ENCODE measurements around the gene CNTN5. TPM values are rescaled to one million over a fixed set of nuclear protein-coding genes. Genes with fewer than 3 reads are reported as not detected.

CNTN5 gene
- total RNA-seq, 2 experiments from 2014 or later = not detected

DNA sequence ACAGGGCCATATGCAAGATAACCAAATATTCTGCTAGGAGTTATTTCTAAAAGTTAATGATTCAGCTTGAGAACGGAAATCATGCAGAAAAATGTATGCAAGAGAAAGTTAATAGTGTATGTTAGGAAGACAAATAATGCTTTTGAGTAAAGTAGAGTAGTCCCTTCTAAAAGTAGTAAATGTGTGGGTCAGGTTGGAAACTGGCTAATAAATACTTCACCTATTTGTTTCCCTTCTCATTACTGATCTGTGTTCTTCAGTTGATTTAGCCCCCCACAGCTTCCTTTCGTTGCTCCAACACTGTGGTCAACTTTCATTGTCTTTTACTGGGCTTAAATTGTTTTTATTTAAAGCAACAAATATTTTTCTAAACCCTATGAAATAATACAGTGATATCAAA lies 444.2 kb downstream of the CNTN5 start:
- no peak overlapping the region for H3K27ac Mint-ChIP-seq
- H3K4me3 Mint-ChIP-seq = no peak overlapping the region
- DNase-seq (no peak), ATAC-seq (ENCODE audit: low read depth) (no peak)
- no peaks in the 10 kb centered on the region for H3K4me1 Mint-ChIP-seq
- no peaks in the 10 kb centered on the region for H3K9me3 Mint-ChIP-seq
- H3K36me3 Mint-ChIP-seq = no peaks in the 10 kb centered on the region
- POLR2A ChIA-PET = no interaction called here
- H3K27me3 Mint-ChIP-seq = no peaks in the 10 kb centered on the region

DNA sequence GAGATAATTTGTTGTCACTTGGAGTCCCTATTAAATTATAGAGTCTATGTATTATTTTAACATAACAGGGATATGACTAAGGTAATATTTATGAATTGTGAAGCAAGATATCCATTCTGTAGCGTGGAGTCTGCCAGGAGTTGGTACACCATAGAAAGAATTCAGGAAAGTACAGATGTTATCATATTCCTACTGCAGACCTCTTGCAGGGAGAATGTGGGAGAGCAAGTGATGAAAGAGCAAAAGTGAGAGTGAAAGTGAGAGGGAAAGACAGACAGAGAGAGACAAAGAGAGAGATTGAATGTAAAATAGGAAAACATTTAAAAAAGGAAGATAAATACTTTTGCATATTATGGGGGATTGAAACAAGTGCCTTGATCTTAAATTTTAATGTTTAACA lies 468.8 kb downstream of the CNTN5 start:
- Mint-ChIP-seq H3K27me3 (no peaks in the 10 kb centered on the region), H3K9me3 (peaks cover 2% of the 10 kb centered on the region), H3K27ac (no peak overlapping the region), H3K36me3 (no peaks in the 10 kb centered on the region), H3K4me1 (no peaks in the 10 kb centered on the region), H3K4me3 (no peak overlapping the region)
- no peak for ATAC-seq (ENCODE audit: low read depth)
- no peak for DNase-seq
- POLR2A ChIA-PET = no interaction called here

DNA sequence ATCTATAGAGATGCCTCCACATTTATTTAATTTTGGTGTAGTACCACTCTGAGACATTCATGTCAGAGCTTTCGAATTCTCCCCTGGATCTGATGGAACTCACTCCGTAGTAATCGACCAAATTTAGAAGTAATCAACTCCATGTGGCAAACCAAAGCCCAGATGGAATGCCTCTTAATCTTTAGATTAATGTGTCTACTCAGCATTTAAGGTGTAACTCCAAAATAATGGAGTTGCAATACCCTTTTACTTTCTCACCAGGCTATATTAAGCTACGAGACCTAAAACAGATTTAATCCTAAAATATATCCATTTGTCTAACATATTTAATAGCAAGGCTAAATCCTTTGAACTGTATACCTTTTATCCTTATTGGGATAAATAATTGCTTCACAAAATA lies 473.3 kb downstream of the CNTN5 start:
- H3K27me3 Mint-ChIP-seq = no peaks in the 10 kb centered on the region
- H3K4me1 Mint-ChIP-seq = no peaks in the 10 kb centered on the region
- no peaks in the 10 kb centered on the region for H3K36me3 Mint-ChIP-seq
- DNase-seq (no peak), ATAC-seq (ENCODE audit: low read depth) (no peak)
- no peak overlapping the region for H3K27ac Mint-ChIP-seq
- H3K4me3 Mint-ChIP-seq = no peak overlapping the region
- H3K9me3 Mint-ChIP-seq = peaks cover 4% of the 10 kb centered on the region
- POLR2A ChIA-PET = no interaction called here

DNA sequence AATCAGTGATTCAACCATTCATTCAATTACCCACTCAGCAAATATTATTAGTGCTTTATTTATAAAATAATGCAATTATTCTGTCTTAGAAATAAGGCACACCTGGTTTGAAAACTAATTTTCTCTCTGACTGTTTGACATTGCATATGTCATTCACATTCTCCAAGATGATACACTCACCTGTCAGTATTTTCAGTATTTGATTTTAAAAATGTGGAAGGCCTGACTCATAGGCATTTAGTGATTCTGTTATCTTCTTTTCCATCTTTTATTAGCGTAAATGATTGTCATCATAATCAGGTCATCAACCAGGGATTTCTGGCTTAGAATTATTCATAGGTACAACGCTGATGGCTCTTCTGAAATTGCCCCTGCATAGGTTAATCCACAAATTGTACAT lies 480.9 kb downstream of the CNTN5 start:
- POLR2A ChIA-PET = no interaction called here
- no peak overlapping the region for H3K4me3 Mint-ChIP-seq

DNA sequence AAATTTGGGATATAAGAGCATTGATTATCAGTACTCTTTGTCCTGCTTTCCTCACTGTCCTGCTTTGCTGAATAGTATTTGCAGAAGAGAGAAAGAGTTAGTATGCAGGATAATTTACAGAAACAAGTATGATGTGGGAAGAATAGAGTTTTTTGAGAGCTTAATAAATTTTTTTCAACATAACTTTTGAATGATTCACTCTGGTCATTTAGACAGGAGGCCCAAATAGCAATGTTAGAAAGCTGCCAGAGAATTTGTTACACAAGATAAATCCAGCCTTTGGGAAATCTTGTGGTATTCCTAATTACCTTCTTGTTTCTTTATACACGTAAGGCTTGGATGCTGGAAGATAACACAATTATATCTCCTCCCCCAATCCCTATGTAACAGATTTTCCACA lies 484.6 kb downstream of the CNTN5 start:
- H3K27ac Mint-ChIP-seq = no peak overlapping the region
- no peaks in the 10 kb centered on the region for H3K9me3 Mint-ChIP-seq
- no peak overlapping the region for H3K4me3 Mint-ChIP-seq
- no peaks in the 10 kb centered on the region for H3K36me3 Mint-ChIP-seq
- H3K27me3 Mint-ChIP-seq = no peaks in the 10 kb centered on the region
- POLR2A ChIA-PET = no interaction called here
- H3K4me1 Mint-ChIP-seq = no peaks in the 10 kb centered on the region
- DNase-seq (no peak), ATAC-seq (ENCODE audit: low read depth) (no peak)

More for the DNA sequence above, 480.9 kb downstream of the CNTN5 start:
- Mint-ChIP-seq H3K27ac (no peak overlapping the region), H3K4me1 (no peaks in the 10 kb centered on the region), H3K9me3 (no peaks in the 10 kb centered on the region), H3K36me3 (no peaks in the 10 kb centered on the region), H3K27me3 (no peaks in the 10 kb centered on the region)
- no peak for DNase-seq
- ATAC-seq (ENCODE audit: low read depth) = no peak

DNA sequence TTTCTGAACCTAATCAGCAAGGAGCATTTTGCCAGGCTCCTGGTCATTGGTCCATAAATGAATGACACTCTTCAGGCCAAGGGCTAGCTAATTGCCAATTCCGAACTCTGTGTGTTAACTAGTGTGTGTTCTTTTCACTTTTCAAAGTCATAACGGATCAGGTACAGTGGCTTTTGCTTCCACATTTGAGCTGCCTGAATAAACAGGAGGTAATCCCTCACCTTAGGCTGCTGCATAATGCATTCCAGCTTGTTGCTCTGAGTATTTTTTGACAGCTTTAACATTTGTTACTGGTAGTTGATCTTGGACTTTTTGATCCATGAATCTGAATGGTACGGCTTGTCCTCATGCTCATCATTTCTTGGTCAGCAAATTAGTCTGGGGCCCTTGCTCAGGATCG lies 485.1 kb downstream of the CNTN5 start:
- H3K4me1 Mint-ChIP-seq = no peaks in the 10 kb centered on the region
- H3K27me3 Mint-ChIP-seq = no peaks in the 10 kb centered on the region
- H3K9me3 Mint-ChIP-seq = no peaks in the 10 kb centered on the region
- H3K4me3 Mint-ChIP-seq = no peak overlapping the region
- DNase-seq = no peak
- POLR2A ChIA-PET = no interaction called here
- H3K27ac Mint-ChIP-seq = no peak overlapping the region
- no peaks in the 10 kb centered on the region for H3K36me3 Mint-ChIP-seq
- no peak for ATAC-seq (ENCODE audit: low read depth)

DNA sequence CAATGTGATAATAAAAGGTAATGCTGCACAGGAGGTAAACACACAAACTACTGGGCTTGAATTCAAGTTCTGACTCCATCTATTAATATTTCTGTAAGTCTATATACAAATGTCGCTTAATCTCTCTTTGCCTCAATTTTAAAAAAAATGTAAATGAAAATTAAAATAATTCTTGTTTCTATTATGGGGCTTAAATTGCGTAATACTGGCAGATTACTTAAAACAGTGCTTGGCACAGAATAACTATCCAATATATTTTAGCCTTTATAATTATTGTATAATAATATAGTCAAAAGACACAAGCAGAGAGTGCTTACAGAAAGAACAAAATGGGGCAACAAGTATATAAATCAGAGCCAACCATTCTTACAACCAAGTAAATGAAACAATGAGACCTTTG lies 489.1 kb downstream of the CNTN5 start:
- Mint-ChIP-seq H3K36me3 (no peaks in the 10 kb centered on the region), H3K27me3 (no peaks in the 10 kb centered on the region), H3K4me1 (no peaks in the 10 kb centered on the region), H3K9me3 (no peaks in the 10 kb centered on the region), H3K27ac (no peak overlapping the region), H3K4me3 (no peak overlapping the region)
- ATAC-seq (ENCODE audit: low read depth) = no peak
- no peak for DNase-seq
- POLR2A ChIA-PET = no interaction called here

DNA sequence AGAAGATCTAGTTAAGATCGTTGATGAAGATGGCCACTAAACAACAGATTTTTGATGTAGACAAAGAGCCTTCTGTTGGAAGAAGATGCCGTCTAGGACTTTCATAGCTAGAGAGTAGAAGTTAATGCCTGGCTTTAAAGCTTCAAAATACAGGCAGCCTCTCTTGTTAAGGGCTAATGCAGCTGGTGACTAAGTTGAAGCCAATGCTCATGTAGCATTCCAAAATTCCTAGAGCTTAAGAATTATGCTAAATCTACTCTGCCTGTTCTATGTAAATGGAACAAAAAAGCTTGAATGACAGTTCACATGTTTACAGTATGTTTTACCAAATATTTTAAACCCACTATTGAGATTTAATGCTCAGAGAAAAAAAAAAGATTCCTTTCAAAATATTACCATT lies 492.6 kb downstream of the CNTN5 start:
- H3K36me3 Mint-ChIP-seq = no peaks in the 10 kb centered on the region
- no peaks in the 10 kb centered on the region for H3K9me3 Mint-ChIP-seq
- no peaks in the 10 kb centered on the region for H3K4me1 Mint-ChIP-seq
- no peak for DNase-seq
- no peaks in the 10 kb centered on the region for H3K27me3 Mint-ChIP-seq
- no peak for ATAC-seq (ENCODE audit: low read depth)
- POLR2A ChIA-PET = no interaction called here
- H3K4me3 Mint-ChIP-seq = no peak overlapping the region
- no peak overlapping the region for H3K27ac Mint-ChIP-seq

DNA sequence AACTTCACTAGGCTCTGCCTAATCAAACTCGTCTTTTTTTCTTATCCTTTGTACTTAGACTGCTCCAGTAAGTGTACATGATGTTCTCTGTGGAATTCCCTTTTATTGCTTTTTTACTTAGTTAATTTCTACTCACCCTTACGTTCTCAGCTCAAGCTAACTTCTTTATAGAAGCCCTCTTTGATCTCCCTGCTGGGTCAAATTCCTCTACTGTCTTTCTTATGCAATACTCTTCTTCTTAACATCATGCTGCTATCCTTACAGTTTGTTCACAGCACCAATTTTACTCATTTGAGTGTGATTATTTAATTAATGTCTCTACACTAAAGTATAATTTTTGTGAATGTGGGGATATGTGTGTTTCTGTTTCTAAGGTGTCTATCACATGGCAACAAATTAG lies 498.3 kb downstream of the CNTN5 start:
- POLR2A ChIA-PET = no interaction called here
- no peak overlapping the region for H3K4me3 Mint-ChIP-seq

DNA sequence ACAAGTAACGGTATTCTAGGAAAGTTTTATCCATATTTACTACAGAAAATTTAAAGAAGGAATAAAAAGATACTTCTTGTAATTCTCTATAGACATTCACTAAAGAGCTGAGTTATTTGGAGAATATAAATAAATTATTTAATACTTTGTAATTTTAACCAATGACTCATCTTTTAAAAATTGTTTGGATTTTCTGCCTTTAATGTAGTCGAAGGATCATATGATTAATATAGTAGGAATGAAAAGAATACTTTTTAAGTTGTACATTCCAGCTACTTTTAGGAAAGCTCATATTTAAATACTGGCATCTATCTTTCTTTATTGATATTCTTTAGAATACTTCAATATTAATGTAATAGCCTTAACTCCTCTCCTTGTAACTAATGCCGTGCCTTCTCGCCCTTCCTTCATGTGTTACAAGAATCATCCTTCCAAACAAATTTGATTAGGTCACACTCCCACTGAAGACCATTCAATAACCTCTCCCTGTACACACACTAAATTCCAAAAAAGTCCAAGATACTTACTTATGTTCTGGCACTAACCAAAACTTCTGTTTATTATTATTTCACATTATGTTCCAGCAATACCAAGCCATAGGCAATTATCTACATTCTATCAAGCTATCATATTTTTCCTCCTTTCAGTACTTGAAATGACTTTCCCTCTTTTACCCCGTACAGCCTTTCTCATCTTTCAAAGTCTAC lies 501.9 kb downstream of the CNTN5 start:
- Mint-ChIP-seq H3K4me1 (no peaks in the 10 kb centered on the region), H3K27ac (no peak overlapping the region), H3K27me3 (no peaks in the 10 kb centered on the region), H3K4me3 (no peak overlapping the region), H3K36me3 (no peaks in the 10 kb centered on the region), H3K9me3 (no peaks in the 10 kb centered on the region)
- ATAC-seq (ENCODE audit: low read depth) (no peak), DNase-seq (no peak)
- POLR2A ChIA-PET = no interaction called here

More for the DNA sequence above, 498.3 kb downstream of the CNTN5 start:
- ATAC-seq (ENCODE audit: low read depth) = no peak
- no peak overlapping the region for H3K27ac Mint-ChIP-seq
- DNase-seq = no peak
- no peaks in the 10 kb centered on the region for H3K4me1 Mint-ChIP-seq
- H3K36me3 Mint-ChIP-seq = no peaks in the 10 kb centered on the region
- H3K9me3 Mint-ChIP-seq = no peaks in the 10 kb centered on the region
- no peaks in the 10 kb centered on the region for H3K27me3 Mint-ChIP-seq

DNA sequence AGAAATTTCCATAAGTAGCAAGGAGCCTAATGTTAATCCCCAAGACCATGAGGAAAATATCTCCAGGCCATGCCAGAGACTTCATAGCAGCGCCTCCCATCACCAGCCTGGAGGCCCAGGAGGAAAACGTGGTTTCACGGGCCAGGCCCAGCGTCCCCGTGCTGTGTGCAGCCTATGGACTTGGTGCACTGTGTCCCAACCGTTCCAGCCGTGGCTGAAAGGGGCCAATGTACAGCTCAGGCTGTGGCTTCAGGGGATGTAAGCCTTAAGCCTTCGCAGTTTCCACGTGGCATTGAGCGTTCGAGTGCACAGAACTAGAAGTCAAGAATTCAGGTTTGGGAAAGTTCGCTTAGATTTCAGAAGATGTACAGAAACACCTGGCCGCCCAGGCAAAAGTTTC lies 510.7 kb downstream of the CNTN5 start:
- H3K9me3 Mint-ChIP-seq = peaks cover 5% of the 10 kb centered on the region
- ATAC-seq (ENCODE audit: low read depth) (no peak), DNase-seq (no peak)
- no peak overlapping the region for H3K27ac Mint-ChIP-seq
- no peak overlapping the region for H3K4me3 Mint-ChIP-seq
- no peaks in the 10 kb centered on the region for H3K4me1 Mint-ChIP-seq
- no peaks in the 10 kb centered on the region for H3K36me3 Mint-ChIP-seq
- POLR2A ChIA-PET = no interaction called here
- no peaks in the 10 kb centered on the region for H3K27me3 Mint-ChIP-seq

DNA sequence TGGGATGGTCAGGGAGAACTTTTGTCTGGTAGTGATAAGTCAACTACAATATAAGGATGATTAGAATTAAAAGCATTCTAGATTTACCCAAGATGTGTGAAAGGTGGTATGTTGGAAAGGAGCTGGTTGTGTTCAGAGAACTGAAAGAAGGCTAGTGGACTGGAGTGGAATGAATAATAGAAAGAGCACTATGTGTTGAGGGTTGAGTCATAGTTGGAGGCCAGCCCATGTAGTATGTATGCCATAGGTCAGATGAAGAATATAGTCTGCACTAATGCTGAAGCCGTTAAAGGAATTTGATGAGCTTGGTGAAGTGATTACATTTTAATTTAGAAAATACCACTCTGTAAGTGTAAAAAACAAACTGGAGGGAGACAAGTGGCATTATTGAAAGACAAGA lies 514.1 kb downstream of the CNTN5 start:
- no peak for ATAC-seq (ENCODE audit: low read depth)
- DNase-seq = no peak
- Mint-ChIP-seq H3K36me3 (no peaks in the 10 kb centered on the region), H3K4me3 (no peak overlapping the region), H3K4me1 (no peaks in the 10 kb centered on the region), H3K27me3 (no peaks in the 10 kb centered on the region), H3K27ac (no peak overlapping the region), H3K9me3 (peaks cover 5% of the 10 kb centered on the region)
- POLR2A ChIA-PET = no interaction called here

DNA sequence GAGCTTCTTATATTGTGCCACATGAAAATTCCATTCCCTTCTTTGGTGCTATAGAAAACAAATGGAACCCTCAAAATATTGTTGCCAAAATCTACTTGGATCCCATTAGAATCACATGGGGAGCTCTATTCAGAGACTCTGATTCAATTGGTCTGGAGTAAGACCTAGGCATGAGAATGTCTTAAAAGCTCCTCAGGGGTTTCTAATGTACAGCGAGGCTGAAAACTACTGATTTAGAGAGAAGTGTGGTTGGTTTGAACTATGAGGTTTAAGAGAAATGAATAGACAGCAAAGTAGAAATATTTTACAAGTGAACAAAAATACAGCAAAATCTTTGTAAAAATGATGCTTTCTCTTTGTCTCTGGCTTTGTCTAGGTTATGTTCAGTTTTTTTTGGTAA lies 514.7 kb downstream of the CNTN5 start:
- no peak for DNase-seq
- Mint-ChIP-seq H3K36me3 (no peaks in the 10 kb centered on the region), H3K4me1 (no peaks in the 10 kb centered on the region), H3K27ac (no peak overlapping the region), H3K9me3 (peaks cover 5% of the 10 kb centered on the region), H3K4me3 (no peak overlapping the region), H3K27me3 (no peaks in the 10 kb centered on the region)
- POLR2A ChIA-PET = no interaction called here
- no peak for ATAC-seq (ENCODE audit: low read depth)

DNA sequence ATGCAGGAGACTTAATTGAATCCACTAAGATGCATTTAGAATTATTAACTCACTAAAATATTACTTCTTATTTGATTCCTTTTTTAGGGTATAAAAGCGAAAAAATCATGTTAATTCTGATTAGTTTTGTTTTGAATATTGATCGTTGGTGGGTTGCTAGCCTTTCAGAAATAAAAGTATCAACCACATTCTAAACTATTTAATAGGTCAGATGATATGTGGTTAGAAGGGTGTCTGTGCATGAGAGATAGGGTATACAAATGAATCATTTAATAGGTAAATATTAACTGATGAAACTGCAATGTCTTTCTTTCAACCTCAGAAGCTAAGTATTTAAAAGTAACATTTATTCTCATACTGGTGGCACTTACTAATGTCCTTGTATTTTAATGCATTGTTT lies 515.1 kb downstream of the CNTN5 start:
- no peaks in the 10 kb centered on the region for H3K4me1 Mint-ChIP-seq

DNA sequence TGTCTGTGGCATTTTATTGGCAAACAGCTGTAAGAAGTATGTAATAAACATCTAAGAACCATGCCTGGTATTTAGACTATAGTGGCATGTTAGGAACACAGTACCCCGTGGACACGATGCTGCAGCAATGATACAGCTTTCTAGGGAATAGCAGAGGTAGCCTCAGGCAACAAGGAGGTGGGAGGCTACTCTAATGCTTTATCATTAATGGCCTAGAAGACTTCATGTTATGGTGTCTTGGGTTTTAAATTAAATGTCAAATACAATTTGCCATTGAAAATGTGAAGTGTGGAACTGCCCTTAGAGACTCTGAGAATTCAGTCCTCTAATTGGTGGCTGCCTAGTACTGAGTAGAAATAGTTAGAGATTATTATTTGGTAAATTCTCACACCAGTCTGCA lies 516.9 kb downstream of the CNTN5 start:
- Mint-ChIP-seq H3K36me3 (no peaks in the 10 kb centered on the region), H3K9me3 (peaks cover 1% of the 10 kb centered on the region), H3K4me1 (no peaks in the 10 kb centered on the region), H3K27me3 (no peaks in the 10 kb centered on the region), H3K27ac (no peak overlapping the region), H3K4me3 (no peak overlapping the region)
- POLR2A ChIA-PET = no interaction called here
- DNase-seq = no peak
- no peak for ATAC-seq (ENCODE audit: low read depth)

More for the DNA sequence above, 515.1 kb downstream of the CNTN5 start:
- POLR2A ChIA-PET = no interaction called here
- ATAC-seq (ENCODE audit: low read depth) (no peak), DNase-seq (no peak)
- H3K9me3 Mint-ChIP-seq = peaks cover 4% of the 10 kb centered on the region
- no peaks in the 10 kb centered on the region for H3K27me3 Mint-ChIP-seq
- no peak overlapping the region for H3K27ac Mint-ChIP-seq
- no peaks in the 10 kb centered on the region for H3K36me3 Mint-ChIP-seq
- H3K4me3 Mint-ChIP-seq = no peak overlapping the region

Measured in activated naive CD8-positive, alpha-beta T cell treated with anti-CD3 and anti-CD28 coated beads, Interleukin-2, amount 10 ng/mL, durations not matched to agents 7 days and 5 days (primary cell).